GM12878 (cell line): ENCODE data around the gene CCDC27.
"Not testable (repeated sequence)": the region's sequence is repeated elsewhere in the genome, so short reads cannot be mapped to it uniquely, and the experiment has no call there.

ENCODE experiments used
- JUND ChIP-seq: IDR thresholded peaks from 2 replicates; pipeline ENCODE4 v1.6.1; 2012; ENCODE audit warnings: low read depth, mild to moderate bottlenecking, low read length, improper control_type of control experiment, moderate library complexity
- POLR2A ChIP-seq: IDR thresholded peaks from 2 replicates; pipeline ENCODE4 v1.6.1; 2011; ENCODE audit warnings: low read depth, mild to moderate bottlenecking, low read length
- TF ChIP-seq, protein P1 (sequence below): fragments of 450-650 bp; IDR thresholded peaks from 2 replicates; pipeline ENCODE4 v1.6.1; 2018; ENCODE audit warnings: borderline replicate concordance, mild to moderate bottlenecking; ENCODE audit not compliant: partially characterized antibody
- TF ChIP-seq, protein P2 (sequence below): fragments of 150-350 bp; IDR thresholded peaks from 2 replicates; pipeline ENCODE4 v1.6.1; 2016; ENCODE audit warnings: low read depth, low read length

DNA sequence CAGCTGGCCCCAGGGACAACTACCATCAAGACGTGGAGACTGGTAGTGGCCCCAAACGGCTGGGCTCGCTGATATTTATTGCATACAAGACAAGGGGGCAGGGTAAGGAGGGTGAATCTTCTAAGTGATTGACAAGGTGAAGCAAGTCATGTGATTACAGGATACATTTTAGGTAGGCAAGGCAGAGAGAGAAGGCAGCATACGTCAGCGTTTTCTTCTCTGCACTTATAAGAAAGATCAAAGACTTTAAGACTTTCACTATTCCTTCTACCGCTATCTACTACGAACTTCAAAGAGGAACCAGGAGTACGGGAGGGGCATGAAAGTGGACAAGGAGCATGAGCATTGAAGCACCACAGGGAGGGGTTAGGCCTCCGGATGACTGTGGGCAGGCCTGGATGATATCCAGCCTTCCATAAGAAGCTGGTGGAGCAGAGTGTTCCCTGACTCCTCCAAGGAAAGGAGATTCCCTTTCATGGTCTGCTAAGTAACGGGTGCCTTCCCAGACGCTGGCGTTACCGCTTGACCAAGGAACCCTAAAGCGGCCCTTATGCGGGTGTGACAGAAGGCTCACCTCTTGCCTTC lies 3.8 kb upstream of the CCDC27 start:
- not testable (repeated sequence) for TF ChIP-seq POLR2A, JUND
- TF ChIP-seq, protein P1, sequence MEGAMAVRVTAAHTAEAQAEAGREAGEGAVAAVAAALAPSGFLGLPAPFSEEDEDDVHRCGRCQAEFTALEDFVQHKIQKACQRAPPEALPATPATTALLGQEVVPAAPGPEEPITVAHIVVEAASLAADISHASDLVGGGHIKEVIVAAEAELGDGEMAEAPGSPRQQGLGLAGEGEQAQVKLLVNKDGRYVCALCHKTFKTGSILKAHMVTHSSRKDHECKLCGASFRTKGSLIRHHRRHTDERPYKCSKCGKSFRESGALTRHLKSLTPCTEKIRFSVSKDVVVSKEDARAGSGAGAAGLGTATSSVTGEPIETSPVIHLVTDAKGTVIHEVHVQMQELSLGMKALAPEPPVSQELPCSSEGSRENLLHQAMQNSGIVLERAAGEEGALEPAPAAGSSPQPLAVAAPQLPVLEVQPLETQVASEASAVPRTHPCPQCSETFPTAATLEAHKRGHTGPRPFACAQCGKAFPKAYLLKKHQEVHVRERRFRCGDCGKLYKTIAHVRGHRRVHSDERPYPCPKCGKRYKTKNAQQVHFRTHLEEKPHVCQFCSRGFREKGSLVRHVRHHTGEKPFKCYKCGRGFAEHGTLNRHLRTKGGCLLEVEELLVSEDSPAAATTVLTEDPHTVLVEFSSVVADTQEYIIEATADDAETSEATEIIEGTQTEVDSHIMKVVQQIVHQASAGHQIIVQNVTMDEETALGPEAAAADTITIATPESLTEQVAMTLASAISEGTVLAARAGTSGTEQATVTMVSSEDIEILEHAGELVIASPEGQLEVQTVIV = not testable (repeated sequence)
- TF ChIP-seq, protein P2, sequence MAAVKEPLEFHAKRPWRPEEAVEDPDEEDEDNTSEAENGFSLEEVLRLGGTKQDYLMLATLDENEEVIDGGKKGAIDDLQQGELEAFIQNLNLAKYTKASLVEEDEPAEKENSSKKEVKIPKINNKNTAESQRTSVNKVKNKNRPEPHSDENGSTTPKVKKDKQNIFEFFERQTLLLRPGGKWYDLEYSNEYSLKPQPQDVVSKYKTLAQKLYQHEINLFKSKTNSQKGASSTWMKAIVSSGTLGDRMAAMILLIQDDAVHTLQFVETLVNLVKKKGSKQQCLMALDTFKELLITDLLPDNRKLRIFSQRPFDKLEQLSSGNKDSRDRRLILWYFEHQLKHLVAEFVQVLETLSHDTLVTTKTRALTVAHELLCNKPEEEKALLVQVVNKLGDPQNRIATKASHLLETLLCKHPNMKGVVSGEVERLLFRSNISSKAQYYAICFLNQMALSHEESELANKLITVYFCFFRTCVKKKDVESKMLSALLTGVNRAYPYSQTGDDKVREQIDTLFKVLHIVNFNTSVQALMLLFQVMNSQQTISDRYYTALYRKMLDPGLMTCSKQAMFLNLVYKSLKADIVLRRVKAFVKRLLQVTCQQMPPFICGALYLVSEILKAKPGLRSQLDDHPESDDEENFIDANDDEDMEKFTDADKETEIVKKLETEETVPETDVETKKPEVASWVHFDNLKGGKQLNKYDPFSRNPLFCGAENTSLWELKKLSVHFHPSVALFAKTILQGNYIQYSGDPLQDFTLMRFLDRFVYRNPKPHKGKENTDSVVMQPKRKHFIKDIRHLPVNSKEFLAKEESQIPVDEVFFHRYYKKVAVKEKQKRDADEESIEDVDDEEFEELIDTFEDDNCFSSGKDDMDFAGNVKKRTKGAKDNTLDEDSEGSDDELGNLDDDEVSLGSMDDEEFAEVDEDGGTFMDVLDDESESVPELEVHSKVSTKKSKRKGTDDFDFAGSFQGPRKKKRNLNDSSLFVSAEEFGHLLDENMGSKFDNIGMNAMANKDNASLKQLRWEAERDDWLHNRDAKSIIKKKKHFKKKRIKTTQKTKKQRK = not testable (repeated sequence)
